Lower leg skin (tissue), 4 donors: ENCODE results near the gene STEAP3. TPM values are rescaled to one million over a fixed set of nuclear protein-coding genes. Genes with fewer than 3 reads are reported as not detected.

Experiments
- DNase-seq, 2 donors: peaks; one replicate each; pipeline ENCODE4 v3.0.0-alpha.2; 2019; ENCODE audit warnings: low spot score in 2 of 2
- H3K4me3 ChIP-seq: fragments of 200-600 bp; sonication (generic); 2 replicates; pipeline ENCODE4 v1.5.1; 2017; ENCODE audit warnings: mild to moderate bottlenecking, low read depth; ENCODE audit not compliant: poor library complexity, severe bottlenecking
- CTCF ChIP-seq, 3 donors: fragments of 450-650 bp; IDR thresholded peaks; one replicate each; pipeline ENCODE4 v1.5.1; 2016; ENCODE audit warnings: antibody characterized with exemption in 3 of 3, mild to moderate bottlenecking in 3 of 3, moderate library complexity in 2 of 3
- POLR2A ChIP-seq, 2 donors: fragments of 450-650 bp; IDR thresholded peaks; one replicate each; pipeline ENCODE4 v1.6.1; 2016 to 2017; ENCODE audit warnings: antibody characterized with exemption in 2 of 2, mild to moderate bottlenecking in 1 of 2, moderate library complexity in 1 of 2
- WGBS, 2 donors: methylation state at CpG; one replicate each; pipeline ENCODE4 v1.1.5; 2018; 5-methylcytosine and 5-hydroxymethylcytosine counted together
- intact Hi-C: fragments of 100-400 bp; cut with DNase I; formaldehyde crosslinking; loops from one replicate; pipeline ENCODE4 v1.15.0; 2023; ENCODE audit warnings: low total_unique reads
- total RNA-seq, 4 donors: library from RNA; depleted of rRNA; stranded (reverse); fragments of >200 nt; gene quantifications; one replicate each; pipeline ENCODE4 v1.1.0, GENCODE V29; 2016

STEAP3 gene
- total RNA-seq, 4 donors from 2014 or later, result 16.7 to 25.1 (median 22.0) TPM

- DNase-seq, result no peak
- 19 to 22% methylated on average over 2 of the region's 2 CpGs for WGBS, 2 donors
- no peak overlapping the region for H3K4me3 ChIP-seq
- intact Hi-C loops, result no loop called here
- TF ChIP-seq POLR2A (IDR thresholded peaks at IDR 0.05), result no peak
- TF ChIP-seq CTCF (IDR thresholded peaks at IDR 0.05), result no peak
Observed at GRCh38 chr2:119195887-119196286, 27.7 kb upstream of the STEAP3 start.

- H3K4me3 ChIP-seq, result no peak overlapping the region
- intact Hi-C loops, result no loop called here
- TF ChIP-seq POLR2A (IDR thresholded peaks at IDR 0.05) (no peak), CTCF (IDR thresholded peaks at IDR 0.05) (no peak)
- 50 to 61% methylated on average over 7 of the region's 7 CpGs for WGBS, 2 donors
- no peak for DNase-seq
Observed at GRCh38 chr2:119196301-119197125, 27.1 kb upstream of the STEAP3 start.

DNA sequence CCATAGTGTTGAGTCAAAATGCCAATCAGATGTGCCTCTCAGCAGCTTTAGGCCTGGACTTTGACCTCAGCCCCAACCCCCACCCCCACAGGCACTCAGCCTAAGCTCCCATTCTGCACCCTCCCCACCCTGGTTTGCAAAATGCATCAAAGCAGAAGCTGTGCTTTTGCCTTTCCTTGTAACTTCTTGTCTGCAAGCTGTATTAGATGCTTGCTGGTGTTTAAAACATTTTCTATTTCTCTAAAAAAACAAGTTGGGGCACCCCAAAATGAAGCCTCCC lies 26.6 kb upstream of the STEAP3 start:
- intact Hi-C loops, result no loop called here
- no peak for DNase-seq
- no peak overlapping the region for H3K4me3 ChIP-seq
- TF ChIP-seq CTCF (IDR thresholded peaks at IDR 0.05) (no peak), POLR2A (IDR thresholded peaks at IDR 0.05) (no peak)

- intact Hi-C loops, result no loop called here
- no peak overlapping the region for H3K4me3 ChIP-seq
- 68 to 76% methylated on average over 10 of the region's 10 CpGs for WGBS, 2 donors
- no peak for DNase-seq
- TF ChIP-seq POLR2A (IDR thresholded peaks at IDR 0.05), result no peak
- TF ChIP-seq CTCF (IDR thresholded peaks at IDR 0.05), result no peak
Observed at GRCh38 chr2:119197529-119198239, 25.9 kb upstream of the STEAP3 start.

DNA sequence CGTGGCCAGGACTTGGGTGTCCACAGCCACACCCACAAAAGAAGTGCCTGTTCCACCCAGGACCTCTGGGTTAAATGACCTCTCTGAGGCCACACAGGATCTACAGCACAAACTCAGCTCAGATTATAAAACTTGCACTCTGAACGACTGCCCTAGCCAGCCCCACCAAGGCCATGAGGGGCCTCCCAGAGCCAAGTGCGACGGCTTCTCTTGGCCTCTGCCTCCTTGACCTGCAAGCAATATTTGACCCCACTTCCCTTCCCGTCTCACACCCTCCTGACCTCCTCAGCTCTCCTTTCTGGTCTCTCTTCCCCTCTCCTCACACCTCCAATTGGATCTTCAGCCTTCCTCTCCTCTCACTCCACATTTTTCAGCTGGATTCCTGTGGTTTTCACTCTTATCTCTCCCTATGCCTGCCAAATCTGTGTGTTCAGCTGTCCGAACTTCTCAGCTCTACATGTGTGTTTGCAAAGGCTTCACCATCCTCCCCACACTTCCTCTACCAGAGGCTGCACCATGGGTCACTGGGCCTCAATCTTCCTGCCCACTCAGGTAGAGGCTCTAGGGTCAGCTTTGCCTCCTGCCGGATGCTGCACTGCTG lies 25.3 kb upstream of the STEAP3 start:
- intact Hi-C loops, result no loop called here
- DNase-seq, result no peak
- TF ChIP-seq CTCF (IDR thresholded peaks at IDR 0.05) (no peak), POLR2A (IDR thresholded peaks at IDR 0.05) (no peak)
- 73 to 81% methylated on average over 7 of the region's 7 CpGs for WGBS, 2 donors
- no peak overlapping the region for H3K4me3 ChIP-seq
